Neural progenitor cell (in vitro differentiated cells): ENCODE data around the gene LYSMD3. TPM values are rescaled to one million over a fixed set of nuclear protein-coding genes. Genes with fewer than 3 reads are reported as not detected.

ENCODE experiments used
- DNase-seq: peaks from one replicate; pipeline ENCODE4 v3.0.0-alpha.2; 2016; ENCODE audit warnings: low spot score
- H2AFZ ChIP-seq: fragments of 200-600 bp; sonication (generic); replicated peaks from 2 replicates; pipeline ENCODE4 v1.6.1; 2016; ENCODE audit warnings: antibody characterized with exemption
- H3F3A ChIP-seq: fragments of 200-600 bp; sonication (generic); 2 replicates; pipeline ENCODE4 v1.6.1; 2016; ENCODE audit warnings: antibody characterized with exemption, low read depth
- H3K27ac ChIP-seq: fragments of 200-600 bp; sonication (generic); 2 replicates; pipeline ENCODE4 v1.5.1; 2016; ENCODE audit warnings: mild to moderate bottlenecking
- H3K27me3 ChIP-seq: fragments of 200-600 bp; sonication (generic); 2 replicates; pipeline ENCODE4 v1.6.1; 2016; ENCODE audit warnings: mild to moderate bottlenecking, moderate library complexity
- H3K36me3 ChIP-seq: fragments of 200-600 bp; sonication (generic); 2 replicates; pipeline ENCODE4 v1.5.1; 2016
- H3K4me1 ChIP-seq: fragments of 200-600 bp; sonication (generic); 2 replicates; pipeline ENCODE4 v1.6.1; 2016; ENCODE audit warnings: mixed run types
- H3K4me2 ChIP-seq: fragments of 200-600 bp; sonication (generic); 2 replicates; pipeline ENCODE4 v1.6.1; 2016
- H3K4me3 ChIP-seq: fragments of 200-600 bp; sonication (generic); 2 replicates; pipeline ENCODE4 v1.5.1; 2016
- H3K79me2 ChIP-seq: fragments of 200-600 bp; sonication (generic); 2 replicates; pipeline ENCODE4 v1.6.1; 2016; ENCODE audit warnings: low read depth
- H3K9ac ChIP-seq: fragments of 200-600 bp; sonication (generic); 2 replicates; pipeline ENCODE4 v1.6.1; 2016
- H3K9me3 ChIP-seq: fragments of 200-600 bp; sonication (generic); 2 replicates; pipeline ENCODE4 v1.5.1; 2016; ENCODE audit warnings: low read depth
- H4K20me1 ChIP-seq: fragments of 200-600 bp; sonication (generic); 2 replicates; pipeline ENCODE4 v1.6.1; 2016; ENCODE audit warnings: low read depth
- H3K27ac Mint-ChIP-seq: 3 replicates; pipeline ENCODE4 v1.8.0; 2021; ENCODE audit warnings: mixed read lengths
- H3K27me3 Mint-ChIP-seq: 2 replicates; pipeline ENCODE4 v1.8.0; 2022; ENCODE audit warnings: low read depth, mild to moderate bottlenecking, inconsistent platforms, moderate library complexity, mixed read lengths; ENCODE audit not compliant: insufficient read depth
- H3K36me3 Mint-ChIP-seq: 3 replicates; pipeline ENCODE4 v1.8.0; 2021; ENCODE audit warnings: mixed read lengths
- H3K4me1 Mint-ChIP-seq: 3 replicates; pipeline ENCODE4 v1.8.0; 2021; ENCODE audit warnings: mixed read lengths
- H3K4me3 Mint-ChIP-seq: 3 replicates; pipeline ENCODE4 v1.8.0; 2021; ENCODE audit warnings: mild to moderate bottlenecking, moderate library complexity, mixed read lengths
- H3K9me3 Mint-ChIP-seq: 3 replicates; pipeline ENCODE4 v1.8.0; 2020; ENCODE audit warnings: mixed read lengths
- CTCF ChIP-seq: fragments of 200-600 bp; sonication (generic); IDR thresholded peaks from 2 replicates; pipeline ENCODE4 v1.5.1; 2017; ENCODE audit warnings: antibody characterized with exemption, mild to moderate bottlenecking
- EZH2 ChIP-seq: fragments of 200-600 bp; sonication (generic); IDR thresholded peaks from 2 replicates; pipeline ENCODE4 v1.6.1; 2017; ENCODE audit warnings: antibody characterized with exemption, mild to moderate bottlenecking, moderate library complexity
- EZH2phosphoT487 ChIP-seq: fragments of 200-600 bp; sonication (generic); IDR thresholded peaks from 2 replicates; pipeline ENCODE4 v1.6.1; 2017; ENCODE audit warnings: antibody characterized with exemption
- total RNA-seq: library from RNA; depleted of rRNA; stranded (reverse); fragments of >200 nt; gene quantifications from 2 replicates; pipeline ENCODE4 v1.2.3, GENCODE V29; 2015; ENCODE audit warnings: low replicate concordance

Gene LYSMD3
- total RNA-seq, 1 donor from 2014 or later = 16.3 TPM

GRCh38 chr5:90542827-90543519 lies 13.6 kb upstream of the LYSMD3 start:
- TF ChIP-seq EZH2phosphoT487 (no peak), CTCF (no peak), EZH2 (no peak)
- no peak overlapping the region for H3K4me3 ChIP-seq
- no peaks in the 10 kb centered on the region for H4K20me1 ChIP-seq
- H3K4me3 Mint-ChIP-seq = no peak overlapping the region
- no peak for DNase-seq
- no peak overlapping the region for H2AFZ ChIP-seq
- no peak overlapping the region for H3K4me2 ChIP-seq
- no peak overlapping the region for H3K9ac ChIP-seq
- peaks cover 4% of the 10 kb centered on the region for H3K4me1 ChIP-seq
- H3K27ac ChIP-seq = no peak overlapping the region
- H3K4me1 Mint-ChIP-seq = peaks cover 23% of the 10 kb centered on the region
- H3F3A ChIP-seq = no peaks in the 10 kb centered on the region
- no peaks in the 10 kb centered on the region for H3K9me3 ChIP-seq
- no peaks in the 10 kb centered on the region for H3K36me3 ChIP-seq
- H3K27me3 Mint-ChIP-seq = peaks cover 2% of the 10 kb centered on the region
- peaks cover 7% of the 10 kb centered on the region for H3K9me3 Mint-ChIP-seq
- no peaks in the 10 kb centered on the region for H3K27me3 ChIP-seq
- no peaks in the 10 kb centered on the region for H3K36me3 Mint-ChIP-seq
- no peak overlapping the region for H3K27ac Mint-ChIP-seq
- no peaks in the 10 kb centered on the region for H3K79me2 ChIP-seq

- Mint-ChIP-seq H3K27ac (no peak overlapping the region), H3K4me1 (peaks cover 25% of the 10 kb centered on the region), H3K27me3 (peaks cover 2% of the 10 kb centered on the region), H3K4me3 (no peak overlapping the region), H3K9me3 (peaks cover 5% of the 10 kb centered on the region), H3K36me3 (no peaks in the 10 kb centered on the region)
- no peaks in the 10 kb centered on the region for H4K20me1 ChIP-seq
- TF ChIP-seq EZH2 (no peak), EZH2phosphoT487 (no peak), CTCF (no peak)
- peaks cover under 1% of the 10 kb centered on the region for H3F3A ChIP-seq
- no peaks in the 10 kb centered on the region for H3K27me3 ChIP-seq
- H2AFZ ChIP-seq = no peak overlapping the region
- no peak for DNase-seq
- no peak overlapping the region for H3K4me3 ChIP-seq
- H3K9ac ChIP-seq = no peak overlapping the region
- no peak overlapping the region for H3K27ac ChIP-seq
- no peaks in the 10 kb centered on the region for H3K36me3 ChIP-seq
- no peaks in the 10 kb centered on the region for H3K9me3 ChIP-seq
- no peaks in the 10 kb centered on the region for H3K79me2 ChIP-seq
- no peak overlapping the region for H3K4me2 ChIP-seq
- peaks cover 4% of the 10 kb centered on the region for H3K4me1 ChIP-seq
Measured at GRCh38 chr5:90534922-90535321, 5.5 kb upstream of the LYSMD3 start.

GRCh38 chr5:90533794-90534193 lies 4.4 kb upstream of the LYSMD3 start:
- TF ChIP-seq EZH2 = no peak
- TF ChIP-seq CTCF = no peak
- no peak for TF ChIP-seq EZH2phosphoT487
- Mint-ChIP-seq H3K27me3 (no peaks in the 10 kb centered on the region), H3K9me3 (peaks cover 2% of the 10 kb centered on the region), H3K36me3 (no peaks in the 10 kb centered on the region), H3K27ac (no peak overlapping the region), H3K4me3 (no peak overlapping the region), H3K4me1 (peaks cover 25% of the 10 kb centered on the region)
- peaks cover 4% of the 10 kb centered on the region for H3K4me1 ChIP-seq
- H3K9ac ChIP-seq = no peak overlapping the region
- H3K4me3 ChIP-seq = no peak overlapping the region
- peaks cover 4% of the 10 kb centered on the region for H3K79me2 ChIP-seq
- no peak overlapping the region for H3K27ac ChIP-seq
- H3K36me3 ChIP-seq = no peaks in the 10 kb centered on the region
- H3K4me2 ChIP-seq = no peak overlapping the region
- no peaks in the 10 kb centered on the region for H3K9me3 ChIP-seq
- peaks cover 3% of the 10 kb centered on the region for H3F3A ChIP-seq
- peak overlapping the region; percentile 38 for H2AFZ ChIP-seq
- no peaks in the 10 kb centered on the region for H4K20me1 ChIP-seq
- no peaks in the 10 kb centered on the region for H3K27me3 ChIP-seq
- no peak for DNase-seq
